ENCODE results near the gene IFI6.
"Not testable (repeated sequence)": the region's sequence is repeated elsewhere in the genome, so short reads cannot be mapped to it uniquely, and the experiment has no call there.

IFI6 gene

DNA sequence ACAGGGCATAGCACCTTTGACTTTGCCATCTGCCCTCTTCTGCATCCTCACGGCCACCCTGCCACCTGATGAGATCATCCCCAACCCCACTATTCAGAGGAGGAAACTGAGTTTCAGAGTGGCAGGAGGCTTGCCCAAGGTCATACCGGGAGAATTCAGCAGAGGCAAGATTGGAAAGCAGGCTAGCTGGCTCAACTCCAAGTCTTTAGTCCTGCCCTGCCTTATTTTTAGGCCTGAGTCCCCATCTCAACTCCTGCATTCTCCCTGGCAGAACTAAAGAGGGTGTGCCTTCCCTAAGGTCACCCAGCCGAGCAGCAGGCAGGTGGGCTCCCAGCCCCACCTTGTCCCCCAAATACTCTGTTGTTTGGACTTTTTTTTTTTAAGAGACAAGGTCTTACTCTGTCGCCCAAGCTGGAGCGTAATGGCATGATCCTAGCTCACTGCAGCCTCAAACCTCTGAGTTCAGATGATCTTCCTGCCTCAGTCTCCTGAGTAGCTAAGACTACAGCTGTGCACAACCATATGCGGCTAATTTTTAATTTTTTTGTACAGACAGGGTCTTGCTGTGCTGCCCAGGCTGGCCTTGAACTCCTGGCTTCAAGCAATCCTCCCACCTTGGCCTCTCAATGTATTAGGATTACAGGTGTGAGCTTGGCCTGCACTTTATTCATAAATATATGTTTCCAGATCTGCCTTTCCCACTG is 23.2 kb downstream of the IFI6 start:
- Mint-ChIP-seq H3K27ac (no peak overlapping the region), H3K27me3 (no peaks in the 10 kb centered on the region), H3K36me3 (ENCODE audit: low read depth) (no peaks in the 10 kb centered on the region), H3K4me1 (ENCODE audit: low read depth) (peaks cover 25% of the 10 kb centered on the region), H3K9me3 (no peaks in the 10 kb centered on the region), H3K4me3 (no peak overlapping the region)
- DNase-seq = no peak

DNA sequence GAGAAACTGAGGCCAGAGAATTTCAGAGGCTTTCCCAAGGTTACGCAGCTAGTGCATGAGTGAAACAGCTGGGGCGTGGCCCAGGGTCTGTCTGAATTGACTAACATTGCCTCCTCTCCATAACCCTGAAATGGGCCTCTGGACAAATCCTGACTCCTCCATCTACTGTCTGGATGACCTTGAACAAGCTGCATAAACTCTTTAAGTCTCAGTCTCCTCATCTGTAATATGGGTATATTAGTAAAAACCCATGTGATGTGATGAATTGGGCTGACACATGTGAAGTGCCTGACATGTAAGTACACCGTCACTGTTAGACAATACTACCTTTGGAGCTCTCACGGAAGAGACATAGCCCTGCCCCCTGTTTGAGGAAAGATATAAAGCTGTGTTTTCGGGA is 24.7 kb downstream of the IFI6 start:
- H3K36me3 Mint-ChIP-seq (ENCODE audit: low read depth) = no peaks in the 10 kb centered on the region
- no peak overlapping the region for H3K4me3 Mint-ChIP-seq
- no peaks in the 10 kb centered on the region for H3K9me3 Mint-ChIP-seq
- H3K4me1 Mint-ChIP-seq (ENCODE audit: low read depth) = peaks cover 30% of the 10 kb centered on the region
- no peaks in the 10 kb centered on the region for H3K27me3 Mint-ChIP-seq
- H3K27ac Mint-ChIP-seq = no peak overlapping the region
- no peak for DNase-seq

DNA sequence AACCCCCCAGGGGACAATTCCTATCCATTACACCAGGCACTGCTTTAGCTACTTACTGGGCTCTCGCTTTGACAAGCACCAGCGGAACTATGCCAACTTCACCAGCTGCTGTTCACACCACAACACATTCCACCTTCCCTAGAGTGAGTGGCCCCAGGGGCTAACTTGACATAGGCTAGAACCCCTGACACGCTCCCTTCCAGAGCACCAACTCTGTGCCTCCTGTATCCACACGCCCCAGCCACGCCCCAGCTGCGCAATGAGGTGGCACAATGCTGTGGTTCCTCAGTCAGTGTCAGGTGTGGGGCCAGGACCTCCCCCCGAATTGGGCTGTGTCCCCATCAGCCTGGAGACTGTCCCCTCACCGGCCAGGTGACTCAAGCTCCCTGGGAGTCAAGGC is 25.3 kb downstream of the IFI6 start:
- no peak overlapping the region for H3K4me3 Mint-ChIP-seq
- no peaks in the 10 kb centered on the region for H3K9me3 Mint-ChIP-seq
- no peaks in the 10 kb centered on the region for H3K27me3 Mint-ChIP-seq
- peaks cover 30% of the 10 kb centered on the region for H3K4me1 Mint-ChIP-seq (ENCODE audit: low read depth)
- no peak overlapping the region for H3K27ac Mint-ChIP-seq
- H3K36me3 Mint-ChIP-seq (ENCODE audit: low read depth) = no peaks in the 10 kb centered on the region
- no peak for DNase-seq

DNA sequence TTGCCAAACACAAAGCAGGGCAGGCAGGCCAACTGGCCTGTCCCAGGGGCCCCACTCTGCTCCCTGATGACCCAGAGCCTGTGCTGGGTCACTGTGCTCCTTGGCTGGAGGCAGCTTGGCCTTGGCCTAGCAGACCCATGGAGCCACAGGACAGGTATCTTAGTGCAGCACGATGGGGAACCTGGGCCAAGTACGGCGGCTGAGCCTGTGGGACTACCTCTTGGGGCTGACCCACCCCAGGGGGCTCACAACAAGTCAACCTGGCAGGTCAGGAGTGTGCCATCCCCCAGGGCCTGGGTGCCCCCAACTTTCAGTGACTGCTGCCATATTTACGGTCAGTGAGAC is 26.9 kb downstream of the IFI6 start:
- Mint-ChIP-seq H3K36me3 (ENCODE audit: low read depth) (no peaks in the 10 kb centered on the region), H3K27me3 (no peaks in the 10 kb centered on the region), H3K9me3 (no peaks in the 10 kb centered on the region), H3K4me3 (no peak overlapping the region), H3K4me1 (ENCODE audit: low read depth) (peaks cover 18% of the 10 kb centered on the region), H3K27ac (no peak overlapping the region)
- DNase-seq = no peak

DNA sequence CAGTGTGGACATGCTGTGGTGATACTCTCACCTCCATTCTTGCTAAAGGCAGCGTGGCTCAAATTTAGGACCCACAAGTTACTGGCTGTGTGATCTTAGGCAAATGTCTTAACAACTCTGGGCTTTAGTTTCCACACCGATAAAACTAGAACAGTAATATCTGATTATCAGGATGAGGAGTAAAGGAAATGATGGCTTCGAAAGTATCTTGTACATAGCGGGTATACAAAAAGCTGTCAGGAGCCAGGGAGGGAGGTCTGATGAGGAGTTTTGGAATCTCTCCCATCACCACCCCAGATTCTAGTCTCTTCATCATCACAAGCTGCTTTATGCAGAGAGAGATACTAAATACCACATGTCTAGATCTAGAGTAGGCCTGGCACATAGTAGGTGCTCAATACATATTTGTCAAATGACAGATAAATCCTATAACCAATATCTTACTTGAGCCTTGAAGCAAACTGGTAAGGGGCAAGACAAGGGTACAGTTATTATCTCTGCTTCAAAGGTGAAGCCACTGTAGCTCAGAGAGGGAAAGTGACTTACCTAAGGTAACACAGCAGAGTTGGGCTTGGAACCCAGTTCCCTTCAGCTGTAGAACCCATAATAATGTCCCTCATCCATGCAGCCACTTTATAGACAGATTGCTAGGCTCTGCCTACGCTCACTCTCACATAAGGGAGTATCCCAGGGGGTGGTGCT is 27.5 kb downstream of the IFI6 start:
- Mint-ChIP-seq H3K27me3 (no peaks in the 10 kb centered on the region), H3K4me3 (no peak overlapping the region), H3K4me1 (ENCODE audit: low read depth) (peaks cover 16% of the 10 kb centered on the region), H3K36me3 (ENCODE audit: low read depth) (no peaks in the 10 kb centered on the region), H3K9me3 (no peaks in the 10 kb centered on the region), H3K27ac (no peak overlapping the region)
- DNase-seq = no peak

DNA sequence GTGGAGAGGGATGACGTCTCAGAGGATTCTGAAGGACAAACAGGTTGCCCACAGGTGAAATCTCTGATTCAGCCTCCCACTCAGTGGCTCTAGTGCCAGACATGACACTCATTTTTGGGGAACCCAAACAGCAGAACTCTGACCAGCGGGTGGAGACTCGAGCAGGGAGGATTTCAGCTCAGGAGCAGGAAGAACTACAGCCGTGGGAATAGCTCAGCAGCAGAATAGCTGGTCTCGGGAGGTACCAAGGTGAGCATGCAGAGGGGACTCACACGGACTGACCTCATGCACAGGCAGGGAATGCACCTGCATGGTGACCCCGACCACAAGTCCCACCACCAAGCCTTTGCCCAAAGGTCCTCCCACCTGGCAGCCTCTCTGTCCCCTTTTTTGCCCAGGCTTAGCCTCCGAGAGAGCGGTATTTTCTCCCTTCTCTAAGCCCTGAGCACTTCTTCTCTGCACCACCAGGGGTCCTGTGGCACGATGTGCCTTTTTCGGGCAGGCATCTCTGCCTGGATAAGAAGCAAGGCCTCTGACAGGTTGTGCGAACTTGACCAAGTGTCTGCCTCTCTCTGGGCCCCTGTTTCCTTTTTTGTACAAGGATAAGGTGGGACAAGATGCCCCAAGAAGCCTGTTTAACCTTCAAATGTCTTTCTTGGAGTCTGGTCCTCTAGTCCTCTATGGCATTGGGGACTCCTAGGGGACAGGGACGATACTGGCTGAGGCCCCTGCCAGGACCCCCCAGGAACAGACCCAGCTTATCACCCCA is 28.2 kb downstream of the IFI6 start:
- no peaks in the 10 kb centered on the region for H3K9me3 Mint-ChIP-seq
- peak; percentile 78 for DNase-seq
- no peak overlapping the region for H3K27ac Mint-ChIP-seq
- H3K4me3 Mint-ChIP-seq = no peak overlapping the region
- H3K36me3 Mint-ChIP-seq (ENCODE audit: low read depth) = no peaks in the 10 kb centered on the region
- H3K4me1 Mint-ChIP-seq (ENCODE audit: low read depth) = peaks cover 16% of the 10 kb centered on the region
- no peaks in the 10 kb centered on the region for H3K27me3 Mint-ChIP-seq

DNA sequence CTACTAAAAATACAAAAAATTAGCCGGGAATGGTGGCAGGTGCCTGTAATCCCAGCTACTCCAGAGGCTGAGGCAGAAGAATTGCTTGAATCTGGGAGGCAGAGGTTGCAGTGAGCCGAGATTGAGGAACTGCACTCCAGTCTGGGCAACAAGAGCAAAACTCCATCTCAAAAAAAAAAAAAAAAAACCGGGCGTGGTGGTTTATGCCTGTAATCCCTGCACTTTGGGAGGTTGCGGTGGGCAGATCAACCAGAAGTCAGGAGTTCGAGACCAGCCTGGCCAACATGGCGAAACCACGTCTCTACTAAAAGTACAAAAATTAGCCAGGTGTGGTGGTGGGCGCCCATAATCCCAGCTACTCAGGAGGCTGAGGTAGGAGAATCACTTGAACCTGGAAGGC is 31.5 kb downstream of the IFI6 start:
- not testable (repeated sequence) for DNase-seq; H3K9me3 Mint-ChIP-seq; H3K27me3 Mint-ChIP-seq; H3K4me3 Mint-ChIP-seq; H3K36me3 Mint-ChIP-seq (ENCODE audit: low read depth); H3K27ac Mint-ChIP-seq
- H3K4me1 Mint-ChIP-seq (ENCODE audit: low read depth) = peaks cover 36% of the 10 kb centered on the region

DNA sequence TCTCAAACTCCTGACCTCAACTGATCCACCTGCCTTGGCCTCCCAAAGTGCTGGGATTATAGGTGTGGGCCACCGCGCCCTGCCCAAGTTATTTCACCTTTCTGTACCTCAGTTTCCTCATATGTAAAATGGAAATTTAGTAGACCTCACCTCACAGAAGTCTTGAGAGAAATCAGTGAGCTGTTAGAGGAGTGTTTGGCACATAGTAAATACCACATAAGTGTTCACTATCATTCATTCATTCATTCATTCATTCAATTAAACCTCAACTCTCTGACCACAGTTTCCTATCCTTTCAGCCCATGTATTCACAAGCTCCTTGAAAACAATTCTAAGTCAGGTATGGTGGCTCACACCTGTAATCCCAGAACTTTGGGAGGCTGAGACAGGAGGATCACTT is 33.2 kb downstream of the IFI6 start:
- Mint-ChIP-seq H3K27ac (no peak overlapping the region), H3K4me3 (no peak overlapping the region), H3K9me3 (no peaks in the 10 kb centered on the region), H3K36me3 (ENCODE audit: low read depth) (no peaks in the 10 kb centered on the region), H3K4me1 (ENCODE audit: low read depth) (peaks cover 36% of the 10 kb centered on the region), H3K27me3 (no peaks in the 10 kb centered on the region)
- no peak for DNase-seq

DNA sequence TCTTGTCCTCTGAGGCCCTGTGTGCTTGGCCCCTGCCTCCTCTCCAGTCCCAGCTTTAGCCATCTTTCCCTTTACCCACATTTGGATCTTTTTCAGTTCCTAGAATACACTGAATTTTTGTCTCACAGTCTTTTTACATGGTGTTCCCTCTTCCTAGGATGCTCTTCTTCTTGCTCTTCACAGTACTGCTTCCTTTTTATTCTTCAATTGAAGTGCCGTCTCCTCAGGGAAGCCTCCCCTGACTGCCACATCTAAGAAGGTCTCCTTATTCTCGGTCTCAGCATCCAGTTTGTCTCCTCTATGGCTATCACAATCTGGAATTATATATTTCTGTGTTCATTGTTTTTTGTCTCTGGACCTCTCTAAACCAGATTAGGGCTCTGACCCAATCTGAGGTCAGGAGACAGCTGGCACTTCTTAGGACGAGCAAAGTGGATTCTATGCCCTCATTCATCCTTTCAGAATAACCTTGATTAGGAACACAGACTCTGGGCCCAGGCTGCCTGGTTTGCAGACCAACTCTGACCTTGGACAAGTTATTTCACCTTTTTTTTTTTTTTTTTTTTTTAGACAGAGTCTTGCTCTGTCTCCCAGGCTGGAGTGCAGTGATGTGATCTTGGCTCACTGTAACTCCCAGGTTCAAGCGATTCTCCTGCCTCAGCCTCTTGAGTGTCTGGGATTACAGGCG is 33.8 kb downstream of the IFI6 start:
- Mint-ChIP-seq H3K27me3 (no peaks in the 10 kb centered on the region), H3K27ac (peak overlapping the region; percentile 5), H3K4me1 (ENCODE audit: low read depth) (peaks cover 37% of the 10 kb centered on the region), H3K4me3 (no peak overlapping the region), H3K9me3 (no peaks in the 10 kb centered on the region), H3K36me3 (ENCODE audit: low read depth) (no peaks in the 10 kb centered on the region)
- no peak for DNase-seq

DNA sequence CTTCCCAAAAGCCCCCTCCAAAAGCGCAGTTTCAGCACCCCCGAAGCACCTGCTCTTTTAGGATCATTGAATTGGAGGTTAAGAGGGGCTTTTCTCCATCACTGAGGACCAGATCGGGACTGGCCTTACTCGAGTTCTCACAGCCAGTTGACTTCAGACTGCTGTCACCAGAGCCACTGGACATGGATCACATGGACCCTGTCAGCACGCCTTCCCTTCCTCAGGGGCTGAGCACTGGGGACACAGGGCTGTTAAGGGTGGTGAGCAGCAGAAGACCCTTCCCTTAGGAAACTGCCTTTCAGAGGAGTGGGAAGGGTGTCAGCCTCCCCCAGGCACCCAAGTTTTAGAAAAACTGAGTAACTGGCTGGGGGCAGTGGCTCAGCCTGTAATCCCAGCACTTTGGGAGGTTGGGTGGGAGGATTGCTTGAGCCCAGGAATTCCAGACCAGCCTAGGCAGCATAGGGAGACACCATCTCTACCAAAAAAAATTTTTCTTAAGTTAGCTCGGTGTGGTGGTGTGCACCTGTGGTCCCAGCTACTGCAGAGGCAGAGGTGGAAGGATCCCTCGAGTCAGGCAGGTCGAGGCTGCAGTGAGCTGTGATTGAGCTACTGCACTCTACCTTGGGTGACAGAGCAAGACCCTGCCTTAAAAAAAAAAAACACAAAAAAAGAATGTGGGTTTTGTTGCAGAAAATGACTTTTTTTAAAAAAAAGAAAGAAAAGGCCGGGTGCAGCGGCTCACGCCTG is 36.4 kb downstream of the IFI6 start:
- Mint-ChIP-seq H3K9me3 (no peaks in the 10 kb centered on the region), H3K4me3 (no peak overlapping the region), H3K27ac (peak overlapping the region; percentile 40), H3K36me3 (ENCODE audit: low read depth) (no peaks in the 10 kb centered on the region), H3K27me3 (no peaks in the 10 kb centered on the region), H3K4me1 (ENCODE audit: low read depth) (peaks cover 63% of the 10 kb centered on the region)
- DNase-seq = no peak

DNA sequence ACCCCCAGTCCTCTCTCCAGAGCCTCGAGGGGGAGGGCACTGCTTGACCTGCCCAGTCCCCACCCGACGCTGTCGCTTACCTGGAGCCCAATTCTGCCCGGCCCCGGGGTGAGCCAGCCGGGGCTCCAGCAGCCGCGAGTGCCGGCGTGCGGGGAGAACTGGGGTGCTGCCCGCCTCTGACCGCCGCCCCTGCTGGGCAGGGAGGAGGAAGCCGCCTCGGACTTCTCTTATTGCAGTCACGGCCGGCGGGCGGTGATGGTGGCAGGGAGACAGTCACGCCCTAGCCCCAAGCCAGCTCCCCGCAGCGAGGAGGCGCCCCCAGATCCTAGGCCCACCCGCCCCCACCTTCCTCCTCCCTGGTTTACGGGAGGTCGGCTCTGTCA is 37.0 kb downstream of the IFI6 start, which contains the start of gene FGR:
Gene FGR, minus strand, starts transcription at position 201 of the 383 bp plus-strand sequence. CDS start 11,269 bp downstream, outside the sequence.
- Mint-ChIP-seq H3K9me3 (no peaks in the 10 kb centered on the region), H3K27ac (peak within 1 kb of the TSS; percentile 71)
- DNase-seq = no peak

DNA sequence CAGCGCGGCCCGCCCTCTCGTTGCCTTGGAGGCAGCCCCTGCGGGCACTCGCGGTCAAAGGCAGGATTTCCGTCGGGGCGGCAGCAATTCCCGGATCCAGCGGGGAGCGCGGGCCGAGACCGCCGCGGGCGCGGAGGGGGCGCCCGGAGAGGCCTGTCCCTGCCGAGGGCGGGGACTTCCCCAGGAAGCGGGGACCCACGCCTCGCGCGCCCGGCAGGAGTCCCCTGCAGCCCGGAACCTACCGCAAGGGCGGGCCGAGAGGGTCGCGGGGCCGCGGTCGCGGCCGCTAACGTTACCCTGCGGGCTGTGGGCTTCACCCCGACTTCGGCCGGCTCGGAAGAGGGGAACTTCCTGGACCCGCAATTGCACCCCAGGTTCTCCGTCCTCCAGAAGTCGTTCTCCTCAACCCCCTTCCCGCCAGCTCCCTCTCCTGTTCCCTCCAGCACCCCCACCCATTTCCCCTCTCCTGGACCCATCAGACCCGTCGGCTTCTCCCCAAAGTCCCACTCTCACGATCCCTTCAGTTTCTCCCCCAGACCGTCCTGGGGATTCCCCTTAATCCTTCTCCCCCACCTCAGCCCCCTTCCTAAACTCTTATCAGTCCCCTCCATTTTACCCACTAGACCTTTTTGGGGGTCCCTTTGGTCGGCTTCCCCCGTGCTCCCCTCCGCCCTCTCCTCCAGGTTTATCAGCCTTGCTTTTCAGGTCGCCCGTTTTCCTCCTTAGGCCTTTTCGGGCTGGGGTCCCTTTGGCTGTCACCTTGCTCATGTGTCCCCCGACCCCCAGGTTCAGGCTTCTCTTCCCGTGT is 37.6 kb downstream of the IFI6 start:
- Mint-ChIP-seq H3K9me3 (no peaks in the 10 kb centered on the region), H3K4me1 (ENCODE audit: low read depth) (peaks cover 69% of the 10 kb centered on the region), H3K27ac (peak overlapping the region; percentile 71), H3K4me3 (peak overlapping the region; percentile 52), H3K27me3 (no peaks in the 10 kb centered on the region), H3K36me3 (ENCODE audit: low read depth) (no peaks in the 10 kb centered on the region)
- DNase-seq = peak; percentile 66

More for the DNA sequence above, 37.0 kb downstream of the IFI6 start, which contains the start of gene FGR:
- Mint-ChIP-seq H3K4me1 (ENCODE audit: low read depth) (peaks cover 65% of the 10 kb centered on the region), H3K4me3 (peak within 1 kb of the TSS; percentile 52), H3K27me3 (no peaks in the 10 kb centered on the region), H3K36me3 (ENCODE audit: low read depth) (no peaks in the 10 kb centered on the region)

DNA sequence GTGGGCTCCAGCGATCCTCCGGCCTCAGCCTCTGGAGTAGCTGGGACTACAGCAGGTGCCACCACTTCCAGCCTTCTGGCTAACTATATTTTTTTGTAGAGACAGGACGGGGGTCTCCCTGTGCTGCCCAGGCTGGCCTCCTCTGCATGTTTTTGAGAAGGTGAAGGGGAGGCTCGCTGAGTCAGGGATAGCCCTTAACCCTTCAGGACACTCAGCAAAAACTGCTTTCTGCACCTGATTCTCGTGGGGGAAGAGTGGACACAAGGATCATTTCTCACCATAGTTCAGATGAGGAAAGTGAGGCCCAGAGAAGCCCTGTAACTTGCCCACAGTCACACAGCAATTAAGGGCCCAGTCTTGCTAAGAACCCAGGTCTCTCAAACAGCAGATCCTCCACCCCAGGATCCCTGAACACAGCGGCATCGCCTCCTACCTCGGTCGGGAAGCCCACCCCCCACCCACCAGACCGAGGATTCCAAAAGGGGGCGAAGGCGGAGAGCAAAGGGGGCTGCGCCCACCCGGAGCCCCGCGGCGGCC is 38.3 kb downstream of the IFI6 start:
- Mint-ChIP-seq H3K36me3 (ENCODE audit: low read depth) (no peaks in the 10 kb centered on the region), H3K4me3 (peak overlapping the region; percentile 43), H3K9me3 (no peaks in the 10 kb centered on the region), H3K27ac (peak overlapping the region; percentile 65), H3K4me1 (ENCODE audit: low read depth) (peaks cover 75% of the 10 kb centered on the region), H3K27me3 (no peaks in the 10 kb centered on the region)
- no peak for DNase-seq
